Measurements from ENCODE around the gene BST2. TPM values are rescaled to one million over a fixed set of nuclear protein-coding genes. Genes with fewer than 3 reads are reported as not detected.
A peak's percentile ranks its signal among the peaks of the same experiment; 100 is the strongest.

Gene BST2
- total RNA-seq, 2 donors from 2014 or later: 34.3 to 43.6 TPM

DNA sequence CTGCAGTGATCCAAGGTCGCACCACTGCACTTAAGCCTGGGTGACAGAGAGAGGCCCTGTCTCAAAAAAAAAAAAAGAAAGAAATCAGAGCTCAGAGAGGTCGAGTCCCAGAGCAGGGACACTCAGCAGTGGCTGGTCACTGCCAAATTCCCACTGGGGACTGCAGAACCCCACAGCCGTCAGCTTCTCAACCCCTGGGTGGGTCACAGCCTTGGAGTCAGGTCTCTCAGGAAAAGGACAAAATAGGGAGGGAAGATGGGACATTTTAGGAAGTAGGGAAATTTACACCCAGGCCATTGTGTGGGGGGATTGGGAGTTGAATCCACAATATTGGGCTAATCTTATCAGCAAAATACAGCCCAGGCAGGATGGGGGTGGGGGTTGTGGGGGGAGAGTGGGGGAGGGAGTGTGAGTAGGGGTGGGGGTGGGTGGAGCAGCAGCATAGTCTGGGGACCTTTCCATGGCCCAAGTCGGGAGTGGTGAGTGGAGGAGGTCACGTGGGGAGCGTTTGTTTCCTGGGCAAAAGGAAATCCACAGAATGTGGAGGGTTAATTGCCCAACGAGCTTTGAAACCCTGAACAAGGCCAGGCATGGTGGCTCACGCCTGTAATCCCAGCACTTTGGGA is 6.4 kb downstream of the BST2 start:
- intact Hi-C loops (cut with DNase I): no loop called here
- DNase-seq (no peak), ATAC-seq (no peak)
- H3K4me3 ChIP-seq: no peak overlapping the region
- no peak for TF ChIP-seq POLR2A (IDR thresholded peaks at IDR 0.05)
- TF ChIP-seq, protein P1, sequence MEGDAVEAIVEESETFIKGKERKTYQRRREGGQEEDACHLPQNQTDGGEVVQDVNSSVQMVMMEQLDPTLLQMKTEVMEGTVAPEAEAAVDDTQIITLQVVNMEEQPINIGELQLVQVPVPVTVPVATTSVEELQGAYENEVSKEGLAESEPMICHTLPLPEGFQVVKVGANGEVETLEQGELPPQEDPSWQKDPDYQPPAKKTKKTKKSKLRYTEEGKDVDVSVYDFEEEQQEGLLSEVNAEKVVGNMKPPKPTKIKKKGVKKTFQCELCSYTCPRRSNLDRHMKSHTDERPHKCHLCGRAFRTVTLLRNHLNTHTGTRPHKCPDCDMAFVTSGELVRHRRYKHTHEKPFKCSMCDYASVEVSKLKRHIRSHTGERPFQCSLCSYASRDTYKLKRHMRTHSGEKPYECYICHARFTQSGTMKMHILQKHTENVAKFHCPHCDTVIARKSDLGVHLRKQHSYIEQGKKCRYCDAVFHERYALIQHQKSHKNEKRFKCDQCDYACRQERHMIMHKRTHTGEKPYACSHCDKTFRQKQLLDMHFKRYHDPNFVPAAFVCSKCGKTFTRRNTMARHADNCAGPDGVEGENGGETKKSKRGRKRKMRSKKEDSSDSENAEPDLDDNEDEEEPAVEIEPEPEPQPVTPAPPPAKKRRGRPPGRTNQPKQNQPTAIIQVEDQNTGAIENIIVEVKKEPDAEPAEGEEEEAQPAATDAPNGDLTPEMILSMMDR (IDR thresholded peaks at IDR 0.05): no peak
- no peaks in the 10 kb centered on the region for H3K36me3 ChIP-seq (replicated peaks in 1 of 2; ENCODE audit: insufficient read depth in 1 of 2, low read depth in 2 of 2)
- H3K27ac ChIP-seq: no peak overlapping the region
- H3K4me1 ChIP-seq: peaks cover 2% of the 10 kb centered on the region
- WGBS, 2 donors: 58 to 71% methylated on average over 8 of the region's 8 CpGs
- peaks cover 0 to 7% of the 10 kb centered on the region in 2 donors for H3K27me3 ChIP-seq
- no peaks in the 10 kb centered on the region for H3K9me3 ChIP-seq

DNA sequence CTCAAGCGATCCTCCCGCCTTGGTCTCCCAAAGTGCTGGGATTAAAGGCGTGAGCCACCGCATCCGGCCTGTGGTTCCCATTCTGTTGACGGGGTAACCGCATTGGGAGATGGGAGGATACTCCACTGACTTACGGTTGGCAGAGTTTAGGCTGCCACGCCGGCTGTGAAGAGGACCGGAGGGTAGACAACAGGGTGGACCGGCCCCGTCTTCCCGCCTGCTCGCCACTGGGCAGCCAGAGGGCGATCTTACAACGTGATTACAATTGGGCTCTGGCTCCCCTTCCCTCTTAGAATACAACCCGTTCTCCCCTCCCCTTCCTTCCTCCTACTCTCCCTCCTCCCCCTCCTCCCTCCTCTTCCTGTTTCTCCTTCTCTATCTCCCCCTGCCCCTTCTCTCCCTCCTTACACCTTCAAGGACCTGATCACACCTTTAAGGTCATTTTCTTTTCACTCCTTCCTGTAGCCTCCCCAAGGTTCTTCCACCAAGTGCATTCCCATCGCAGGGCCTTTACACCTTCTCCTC is 10.5 kb downstream of the BST2 start:
- peak in 2 of 4 donors; percentile 37 to 43 for DNase-seq
- H3K27ac ChIP-seq: no peak overlapping the region

DNA sequence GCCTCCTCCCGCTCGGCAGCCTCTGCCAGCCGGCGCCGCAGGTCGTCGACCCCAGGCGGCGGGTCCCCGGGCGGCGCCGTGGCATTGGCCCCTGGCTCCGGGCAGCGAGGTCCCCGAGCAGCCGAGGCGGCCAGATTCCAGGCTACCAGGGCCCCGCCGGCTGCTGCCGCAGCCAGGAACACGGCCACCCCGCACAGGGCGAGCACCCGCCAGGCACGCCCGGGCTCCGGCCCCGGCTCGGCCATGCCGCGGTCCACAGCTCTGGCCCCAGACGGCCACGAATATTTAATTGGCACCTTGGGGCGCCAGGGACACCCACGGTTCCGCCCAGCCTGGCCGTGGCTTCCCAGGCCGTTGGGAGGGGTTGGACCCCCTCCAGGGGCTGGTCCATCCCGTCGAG is 11.5 kb downstream of the BST2 start, which contains the start of gene CCDC194:
Gene CCDC194 (minus strand): TSS at position 283 of the 400 bp plus-strand sequence. CDS start 38 bp downstream, at position 245.
- WGBS, 2 donors: 15 to 32% methylated on average over 4 to 39 of the region's 41 CpGs

More for the DNA sequence above, 10.5 kb downstream of the BST2 start:
- Histone ChIP-seq H3K4me1 (peaks cover 22% of the 10 kb centered on the region), H3K4me3 (no peak overlapping the region), H3K9me3 (no peaks in the 10 kb centered on the region), H3K27me3 (peaks cover 0 to 11% of the 10 kb centered on the region in 2 donors), H3K36me3 (replicated peaks in 1 of 2; ENCODE audit: insufficient read depth in 1 of 2, low read depth in 2 of 2) (no peaks in the 10 kb centered on the region)
- 15 to 20% methylated on average over 10 to 19 of the region's 19 CpGs for WGBS, 2 donors
- intact Hi-C loops (cut with DNase I): no loop called here
- TF ChIP-seq, protein P1 (IDR thresholded peaks at IDR 0.05): peak in 4 of 7 experiments; percentile 19 to 54 (median 36)
- no peak for TF ChIP-seq POLR2A (IDR thresholded peaks at IDR 0.05)
- no peak for ATAC-seq

DNA sequence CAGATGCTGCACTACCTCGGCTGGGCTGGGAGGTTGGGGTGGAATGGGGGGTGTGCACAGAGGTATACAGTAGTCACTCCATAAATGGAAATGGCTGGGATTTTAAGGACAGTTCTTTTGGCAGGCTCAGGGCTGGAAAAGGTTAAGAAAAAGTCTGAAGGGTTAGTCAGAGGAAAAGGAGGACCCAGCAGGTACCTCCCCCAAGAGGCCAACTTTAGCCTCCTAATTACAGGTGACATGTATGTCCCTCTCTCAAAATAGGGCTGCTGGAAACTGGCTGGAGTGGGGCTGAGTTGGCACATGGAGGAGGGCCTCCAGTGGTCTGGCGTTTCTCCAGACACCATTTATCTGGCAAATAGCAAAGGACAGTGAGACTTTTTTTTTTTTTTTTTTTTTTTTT is 12.4 kb downstream of the BST2 start:
- intact Hi-C loops (cut with DNase I): no loop called here
- Histone ChIP-seq H3K4me1 (peaks cover 22% of the 10 kb centered on the region), H3K27ac (no peak overlapping the region), H3K36me3 (replicated peaks in 1 of 2; ENCODE audit: insufficient read depth in 1 of 2, low read depth in 2 of 2) (no peaks in the 10 kb centered on the region), H3K9me3 (peaks cover 0 to 10% (median 0%) of the 10 kb centered on the region in 3 donors), H3K4me3 (no peak overlapping the region), H3K27me3 (peaks cover 0 to 11% of the 10 kb centered on the region in 2 donors)
- DNase-seq: no peak
- no peak for ATAC-seq
- 18 to 25% methylated on average over 2 of the region's 2 CpGs for WGBS, 2 donors
- TF ChIP-seq, protein P1 (IDR thresholded peaks at IDR 0.05): no peak
- no peak for TF ChIP-seq POLR2A (IDR thresholded peaks at IDR 0.05)

More for the DNA sequence above, 11.5 kb downstream of the BST2 start, which contains the start of gene CCDC194:
- no peak for TF ChIP-seq POLR2A (IDR thresholded peaks at IDR 0.05)
- TF ChIP-seq, protein P1 (IDR thresholded peaks at IDR 0.05): no peak
- no peak within 1 kb of the TSS for H3K4me3 ChIP-seq
- H3K27ac ChIP-seq: no peak within 1 kb of the TSS
- H3K27me3 ChIP-seq: peaks cover 0 to 11% of the 10 kb centered on the region in 2 donors
- DNase-seq (no peak), ATAC-seq (no peak)
- intact Hi-C loops (cut with DNase I): no loop called here
- peaks cover 22% of the 10 kb centered on the region for H3K4me1 ChIP-seq
- peaks cover 0 to 8% (median 0%) of the 10 kb centered on the region in 3 donors for H3K9me3 ChIP-seq
- no peaks in the 10 kb centered on the region for H3K36me3 ChIP-seq (replicated peaks in 1 of 2; ENCODE audit: insufficient read depth in 1 of 2, low read depth in 2 of 2)

All from body of pancreas (tissue), 4 donors.